ENCODE results near the gene SLC25A26.

Gene SLC25A26

GRCh38 chr3:66376568-66376967 is 155.8 kb downstream of the SLC25A26 start:
- DNase-seq (ENCODE audit: low spot score) = no peak

GRCh38 chr3:66377800-66378199 is 157.0 kb downstream of the SLC25A26 start:
- no peak for DNase-seq (ENCODE audit: low spot score)

- peak; percentile 71 for DNase-seq (ENCODE audit: low spot score)
These were observed 157.5 kb downstream of the SLC25A26 start for GRCh38 chr3:66378256-66378655.

DNA sequence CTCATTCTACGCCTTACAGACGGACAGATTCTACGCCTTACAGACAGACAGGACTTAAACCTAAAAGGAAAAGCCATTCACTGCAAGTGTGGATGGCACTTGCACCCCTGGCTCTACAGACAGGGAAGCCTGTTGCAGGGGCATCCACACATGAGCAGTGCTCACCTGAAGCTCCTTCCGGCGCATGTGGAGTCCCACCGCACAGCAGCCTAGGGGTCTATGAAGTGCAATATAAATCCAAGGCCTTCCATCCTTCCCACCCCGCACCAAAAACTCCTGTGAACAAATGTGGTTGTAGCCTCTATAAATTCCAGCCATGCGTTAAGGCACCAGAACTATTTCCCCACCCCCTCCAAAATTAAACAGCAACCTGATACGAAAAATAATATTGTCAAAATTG is 158.8 kb downstream of the SLC25A26 start:
- no peak for DNase-seq (ENCODE audit: low spot score)

GRCh38 chr3:66380200-66380932 is 159.6 kb downstream of the SLC25A26 start:
- no peak for DNase-seq (ENCODE audit: low spot score)

- no peak for DNase-seq (ENCODE audit: low spot score)
These were observed 160.8 kb downstream of the SLC25A26 start for GRCh38 chr3:66381626-66382025.

GRCh38 chr3:66382142-66382541 is 161.3 kb downstream of the SLC25A26 start:
- DNase-seq (ENCODE audit: low spot score) = no peak

DNA sequence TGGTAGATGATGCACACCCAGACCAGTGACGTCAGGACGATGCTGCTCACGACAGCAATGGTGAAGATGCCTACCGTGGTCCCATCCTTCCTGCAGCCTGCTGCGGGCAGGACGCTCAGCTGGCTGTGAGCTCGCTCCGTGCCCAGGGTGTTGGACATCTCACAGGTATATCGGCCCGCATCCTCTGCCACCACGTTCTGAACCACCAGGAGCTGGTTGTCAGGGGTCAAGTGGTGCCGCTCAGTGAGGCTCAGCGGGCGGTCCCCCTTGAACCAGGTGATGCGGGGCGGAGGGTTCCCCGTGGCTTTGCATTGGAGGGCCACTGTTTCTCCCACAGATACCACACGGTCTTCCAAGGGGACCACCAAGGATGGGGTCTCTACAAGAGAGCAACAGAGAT is 162.2 kb downstream of the SLC25A26 start:
- DNase-seq (ENCODE audit: low spot score) = no peak

GRCh38 chr3:66383998-66384745 is 163.4 kb downstream of the SLC25A26 start:
- DNase-seq (ENCODE audit: low spot score) = no peak

DNA sequence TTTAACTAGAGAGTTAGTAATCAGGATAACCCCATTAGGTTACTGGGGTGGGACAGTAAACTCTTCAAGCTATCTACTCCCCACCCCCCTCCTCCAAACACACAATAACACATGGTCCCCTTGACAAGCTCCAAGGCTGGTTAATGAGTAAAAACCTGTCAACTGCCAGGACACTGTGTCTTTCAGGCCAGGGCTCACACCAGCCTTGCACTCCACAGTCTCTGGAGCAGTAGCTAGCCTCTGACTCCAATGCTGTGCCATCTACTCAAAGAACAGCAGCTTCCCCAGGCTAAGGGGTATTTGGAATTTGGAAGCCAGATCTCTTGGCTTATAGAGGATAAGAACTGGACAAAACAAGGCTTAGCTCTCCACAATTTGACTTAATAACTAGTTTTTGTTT is 164.3 kb downstream of the SLC25A26 start:
- no peak for DNase-seq (ENCODE audit: low spot score)

DNA sequence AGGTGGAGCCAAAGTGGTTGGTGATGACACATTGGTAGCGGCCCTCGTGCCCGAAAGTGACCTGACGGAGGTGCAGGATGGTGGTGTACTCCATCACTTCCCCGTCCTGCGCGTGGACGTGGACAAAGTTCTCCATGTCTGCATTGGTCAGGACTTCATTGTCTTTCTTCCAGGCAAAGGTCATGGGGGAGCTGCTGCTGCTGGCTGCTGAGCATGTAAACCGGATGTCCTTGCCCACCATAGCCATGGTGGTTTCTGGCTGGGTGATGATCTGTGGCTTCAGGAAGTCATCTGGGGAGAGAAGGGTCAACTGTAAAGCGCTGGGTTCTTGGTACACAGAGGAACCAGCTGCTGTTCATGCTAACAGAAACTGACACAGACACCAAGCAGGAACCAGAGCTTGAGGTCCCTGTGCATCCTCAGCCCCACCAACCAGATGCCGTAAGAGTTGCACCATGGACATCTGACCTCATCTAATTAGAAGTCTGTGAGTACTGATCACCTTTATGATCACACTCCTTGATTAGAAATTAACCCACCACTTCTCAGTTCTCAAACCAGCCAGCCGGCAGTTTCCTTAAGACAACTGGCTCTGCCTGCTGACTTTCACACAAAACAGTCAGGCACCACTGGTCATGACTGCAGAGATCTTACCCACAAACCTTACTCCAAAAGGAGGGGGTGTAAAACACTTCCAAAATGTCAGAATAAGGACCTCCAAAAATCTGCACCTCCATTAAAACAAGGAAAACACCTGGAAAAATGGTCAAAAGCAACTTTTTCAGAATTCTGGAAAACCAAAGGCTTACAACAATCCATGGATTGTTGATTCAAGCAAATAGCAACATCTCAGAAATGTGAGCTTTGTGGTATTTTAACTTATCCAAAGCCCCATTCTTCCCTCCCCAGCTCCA is 165.5 kb downstream of the SLC25A26 start:
- DNase-seq (ENCODE audit: low spot score) = no peak

DNA sequence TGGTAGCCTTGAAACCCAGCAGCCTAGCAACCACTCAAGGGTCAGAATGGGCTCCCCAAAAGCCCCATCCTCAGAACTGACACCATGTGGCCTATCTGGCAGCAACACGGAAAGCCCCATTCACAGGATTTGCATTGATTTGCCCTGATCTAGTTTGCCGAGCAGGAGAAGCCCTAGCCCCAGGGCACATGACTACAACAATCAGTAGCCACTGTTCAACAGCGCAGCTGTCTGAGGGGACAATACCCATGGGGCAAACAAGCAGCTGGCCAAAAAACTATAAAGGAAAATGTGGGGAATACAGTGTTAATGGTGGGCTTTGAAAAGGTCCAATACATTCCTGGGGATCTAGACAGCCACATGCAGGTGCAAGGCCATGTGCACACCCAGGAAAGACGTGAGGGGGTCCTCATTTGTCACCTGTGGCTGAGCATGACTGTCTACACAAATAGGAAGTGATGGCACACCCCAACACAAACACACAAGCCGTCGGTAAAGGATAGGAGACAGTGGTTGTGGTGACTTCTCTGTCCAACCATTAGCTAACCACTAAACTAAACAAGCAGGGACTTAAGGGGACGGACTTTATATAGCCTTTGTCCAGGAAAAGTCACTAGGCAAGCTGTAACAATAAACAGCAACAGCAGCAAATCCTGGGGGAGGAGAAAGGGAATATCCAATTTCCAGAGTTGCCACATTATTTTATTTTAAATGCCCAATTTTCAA is 166.3 kb downstream of the SLC25A26 start:
- no peak for DNase-seq (ENCODE audit: low spot score)

DNA sequence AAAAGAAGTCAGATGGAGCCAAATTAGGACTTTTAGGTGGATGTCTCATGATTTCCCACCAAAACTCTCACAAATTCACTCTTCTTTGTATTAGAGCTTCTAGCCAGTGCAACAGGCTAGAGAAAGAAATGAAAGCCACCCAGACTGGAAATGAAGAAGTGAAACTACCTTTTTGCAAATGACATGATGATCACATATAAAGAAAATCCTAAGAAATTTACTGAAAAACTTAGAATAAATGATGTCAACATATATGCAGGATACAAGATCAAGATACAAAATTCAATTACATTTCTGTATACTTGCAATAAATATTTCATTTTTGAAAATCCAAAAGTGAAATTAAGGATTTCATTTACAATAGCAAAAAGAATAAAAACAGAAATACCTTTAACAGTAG is 169.2 kb downstream of the SLC25A26 start:
- DNase-seq (ENCODE audit: low spot score) = no peak

DNA sequence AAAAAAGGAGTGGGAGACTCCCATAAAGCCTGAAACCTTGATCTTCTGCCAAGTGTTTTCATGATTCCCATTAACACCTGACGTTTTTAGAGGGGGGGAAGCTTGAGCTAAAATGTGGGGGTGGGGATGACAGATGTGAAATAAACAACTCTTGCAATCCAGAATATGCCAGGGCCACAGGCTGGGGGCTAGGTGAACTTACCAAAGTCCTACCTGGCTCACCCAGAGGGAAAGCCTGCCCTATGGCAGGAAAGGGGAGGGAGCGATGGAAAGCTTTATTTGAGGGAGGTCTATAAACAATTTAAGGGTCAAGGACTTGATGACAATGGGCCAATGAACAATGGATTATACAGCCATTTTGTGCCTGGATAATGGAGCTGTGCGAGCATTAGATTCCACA is 171.7 kb downstream of the SLC25A26 start:
- no peak for DNase-seq (ENCODE audit: low spot score)

DNA sequence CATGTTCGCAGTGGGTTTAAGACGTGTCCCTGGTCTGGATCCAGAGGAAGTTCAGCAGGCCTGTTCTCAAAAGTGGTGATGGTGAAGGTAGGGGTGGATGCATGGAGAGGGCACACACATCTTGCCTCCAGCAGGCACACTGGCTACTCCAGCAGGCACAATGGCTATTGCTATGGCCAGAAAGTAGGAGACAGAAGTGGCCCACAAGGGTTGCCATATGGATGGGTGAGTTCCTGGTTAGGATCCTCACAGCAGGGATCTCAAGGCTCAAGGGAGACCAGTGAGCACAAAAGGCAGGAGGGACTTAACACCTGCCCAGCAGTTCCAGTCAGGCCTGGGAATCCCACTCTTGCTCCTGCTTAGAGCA is 172.1 kb downstream of the SLC25A26 start:
- no peak for DNase-seq (ENCODE audit: low spot score)

GRCh38 chr3:66393333-66394005 is 172.7 kb downstream of the SLC25A26 start:
- DNase-seq (ENCODE audit: low spot score) = no peak

- DNase-seq (ENCODE audit: low spot score) = no peak
These were observed 173.4 kb downstream of the SLC25A26 start for GRCh38 chr3:66394019-66394752.

DNA sequence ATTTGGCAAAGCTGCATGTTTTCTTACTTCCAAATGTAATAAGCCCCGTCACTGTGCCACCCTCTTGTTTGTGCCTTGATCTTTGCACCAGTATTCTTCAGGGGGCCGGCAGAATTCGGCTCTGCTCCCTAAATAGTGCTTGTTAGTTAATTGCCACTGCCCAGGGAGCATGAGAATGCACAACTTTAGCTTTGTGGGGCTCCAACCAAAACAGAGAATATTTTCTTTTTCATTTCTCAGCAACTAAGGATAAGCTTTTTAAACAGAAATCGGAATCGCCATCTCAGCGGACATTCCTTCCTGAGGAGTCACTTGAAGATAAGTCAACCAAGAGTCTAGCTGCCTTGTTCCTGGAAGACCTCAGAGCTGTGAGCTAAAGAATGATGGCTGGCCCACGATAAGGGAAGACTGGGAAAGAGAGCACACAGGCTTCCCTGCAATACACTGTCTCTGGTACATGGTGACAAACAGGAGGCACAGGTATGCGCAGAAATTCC is 174.0 kb downstream of the SLC25A26 start:
- DNase-seq (ENCODE audit: low spot score) = no peak

DNA sequence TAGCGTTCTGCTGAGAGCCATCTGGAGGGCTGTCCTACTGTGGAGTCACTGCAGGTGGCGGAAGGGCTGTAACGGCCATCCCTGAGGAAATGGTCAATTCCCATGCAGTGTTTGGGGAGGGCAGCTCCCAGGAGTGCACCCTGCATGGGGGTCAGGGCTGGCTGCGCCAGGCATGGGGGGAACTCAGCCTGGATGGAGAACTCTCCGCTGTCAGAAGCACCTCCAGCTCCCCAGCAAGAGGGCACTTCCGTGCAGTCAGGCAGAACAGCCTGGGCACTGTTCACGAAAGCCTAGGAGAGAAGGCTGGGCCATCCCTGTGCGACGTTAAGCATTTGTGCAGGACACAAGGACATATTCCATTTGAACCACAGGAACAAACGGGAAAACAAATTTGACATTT is 174.8 kb downstream of the SLC25A26 start:
- DNase-seq (ENCODE audit: low spot score) = no peak

DNA sequence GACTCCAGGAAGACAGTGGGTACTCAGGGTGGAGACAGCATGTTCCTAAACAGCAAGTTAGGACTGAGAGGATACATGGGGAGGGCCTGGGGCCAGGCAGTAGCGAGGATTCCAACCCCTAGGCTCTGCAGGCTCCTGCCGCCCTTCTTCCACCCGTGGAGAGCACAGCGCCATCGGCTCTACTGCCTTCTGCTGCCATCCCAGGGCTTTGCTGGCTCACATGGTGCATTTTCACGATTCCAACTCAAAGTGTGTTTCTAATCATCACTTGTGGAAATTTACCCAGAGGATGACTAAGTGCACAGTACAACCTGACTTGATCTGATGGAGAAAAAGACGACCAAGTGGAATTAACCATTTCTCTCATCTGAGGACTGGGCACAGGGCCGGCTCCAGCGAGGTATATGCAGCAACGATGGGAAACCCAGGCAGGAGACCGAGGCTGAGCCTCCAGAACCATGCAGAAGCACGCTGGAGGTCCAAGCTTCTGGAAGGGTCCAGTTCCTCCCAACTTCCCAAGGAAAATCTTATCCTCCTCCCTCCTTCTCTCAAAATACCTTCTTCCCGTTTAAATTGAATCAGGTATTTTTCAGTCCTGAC is 175.5 kb downstream of the SLC25A26 start:
- DNase-seq (ENCODE audit: low spot score) = no peak

Data from iPS-NIHi11 (cell line).